T-helper 17 cell (primary cell): ENCODE results near the gene CDH4. TPM values are rescaled to one million over a fixed set of nuclear protein-coding genes. Genes with fewer than 3 reads are reported as not detected.
"Not testable (repeated sequence)": the region's sequence is repeated elsewhere in the genome, so short reads cannot be mapped to it uniquely, and the experiment has no call there.

Experiments used
- ATAC-seq: fragments of 150-1000 bp; cut with Tn5 transposase; 2 replicates; pipeline ENCODE4 v1.10.0; 2021; ENCODE audit warnings: mild to moderate bottlenecking, moderate library complexity
- DNase-seq, 3 donors: peaks; one replicate each; pipeline versions ENCODE4 v3.0.0 to v3.0.0-alpha.2; 2020 to 2021
- H3K9me3 ChIP-seq: one replicate; pipeline ENCODE4 v1.7.0; 2013; ENCODE audit warnings: low read length, mild to moderate bottlenecking; ENCODE audit not compliant: control insufficient read depth, poor library complexity, severe bottlenecking
- H3K27ac Mint-ChIP-seq: one replicate; pipeline ENCODE4 v1.8.0; 2022; ENCODE audit warnings: mild to moderate bottlenecking, moderate library complexity, mixed read lengths
- H3K27me3 Mint-ChIP-seq: one replicate; pipeline ENCODE4 v1.8.0; 2022; ENCODE audit warnings: mixed read lengths
- H3K36me3 Mint-ChIP-seq: one replicate; pipeline ENCODE4 v1.8.0; 2022; ENCODE audit warnings: low read depth, mixed read lengths
- H3K4me1 Mint-ChIP-seq: one replicate; pipeline ENCODE4 v1.8.0; 2022; ENCODE audit warnings: mild to moderate bottlenecking, mixed read lengths
- H3K4me3 Mint-ChIP-seq: one replicate; pipeline ENCODE4 v1.8.0; 2022; ENCODE audit warnings: mild to moderate bottlenecking, moderate library complexity, mixed read lengths
- total RNA-seq, 4 donors: library from RNA in 2 of 4; stranded (reverse) in 2 of 4; gene quantifications; one replicate each; pipeline ENCODE4 v1.2.3 and lab custom pipeline; 2022 to 2026

Gene CDH4
- total RNA-seq, 2 donors from 2014 or later, result 0.55 to 0.67 TPM

DNA sequence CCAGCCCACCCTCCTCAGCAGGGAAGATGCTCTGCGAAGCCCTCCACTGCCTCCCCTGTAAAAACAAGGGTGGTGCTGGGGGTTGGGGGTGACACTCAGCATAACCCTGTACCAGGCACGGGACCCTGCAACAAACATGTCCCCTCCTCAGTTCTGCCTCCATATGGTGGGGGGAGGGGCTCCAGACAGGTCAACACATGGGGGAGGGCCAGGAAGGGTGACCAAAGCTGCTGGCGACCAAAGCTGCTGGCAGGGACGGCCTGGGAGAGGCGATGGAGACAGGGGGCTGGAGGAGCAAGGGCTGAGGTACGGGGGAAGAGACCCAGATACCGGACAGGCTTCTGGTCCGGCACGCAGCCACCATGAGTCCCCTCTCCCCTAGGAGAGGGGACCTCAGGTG, 690.5 kb downstream of the CDH4 start:
- no peaks in the 10 kb centered on the region for H3K27me3 Mint-ChIP-seq
- no peaks in the 10 kb centered on the region for H3K36me3 Mint-ChIP-seq
- no peaks in the 10 kb centered on the region for H3K4me1 Mint-ChIP-seq
- DNase-seq (no peak), ATAC-seq (no peak)
- no peak overlapping the region for H3K27ac Mint-ChIP-seq
- no peaks in the 10 kb centered on the region for H3K9me3 ChIP-seq
- H3K4me3 Mint-ChIP-seq, result no peak overlapping the region

DNA sequence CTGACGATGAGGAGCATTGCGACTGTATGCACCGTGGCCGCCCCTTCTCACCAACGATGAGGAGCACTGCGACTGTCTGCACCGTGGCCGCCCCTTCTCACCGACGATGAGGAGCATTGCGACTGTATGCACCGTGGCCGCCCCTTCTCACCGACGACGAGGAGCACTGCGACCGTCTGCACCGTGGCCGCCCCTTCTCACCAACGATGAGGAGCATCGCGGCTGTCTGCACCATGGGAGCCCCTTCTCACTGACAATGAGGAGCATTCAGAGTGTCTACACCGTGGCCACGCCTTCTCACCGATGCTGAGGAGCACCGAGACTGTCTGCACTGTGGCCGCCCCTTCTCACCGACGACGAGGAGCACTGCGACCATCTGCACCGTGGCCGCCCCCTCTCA, 692.9 kb downstream of the CDH4 start:
- H3K27ac Mint-ChIP-seq, H3K9me3 ChIP-seq, H3K27me3 Mint-ChIP-seq, H3K4me1 Mint-ChIP-seq, ATAC-seq, H3K36me3 Mint-ChIP-seq, DNase-seq, H3K4me3 Mint-ChIP-seq: not testable (repeated sequence)

DNA sequence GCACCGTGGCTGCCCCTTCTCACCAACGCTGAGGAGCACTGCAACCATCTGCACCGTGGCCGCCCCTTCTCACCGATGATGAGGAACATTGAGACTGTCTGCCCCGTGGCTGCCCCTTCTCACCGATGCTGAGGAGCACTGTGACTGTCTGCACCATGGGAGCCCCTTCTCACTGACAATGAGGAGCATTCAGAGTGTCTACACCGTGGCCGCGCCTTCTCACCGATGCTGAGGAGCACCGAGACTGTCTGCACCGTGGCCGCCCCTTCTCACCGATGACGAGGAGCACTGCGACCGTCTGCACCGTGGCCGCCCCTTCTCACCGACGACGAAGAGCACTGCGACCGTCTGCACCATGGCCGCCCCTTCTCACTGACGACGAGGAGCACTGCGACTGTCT, 693.4 kb downstream of the CDH4 start:
- H3K27me3 Mint-ChIP-seq, H3K4me1 Mint-ChIP-seq, H3K9me3 ChIP-seq, H3K4me3 Mint-ChIP-seq, ATAC-seq, DNase-seq, H3K36me3 Mint-ChIP-seq, H3K27ac Mint-ChIP-seq: not testable (repeated sequence)

DNA sequence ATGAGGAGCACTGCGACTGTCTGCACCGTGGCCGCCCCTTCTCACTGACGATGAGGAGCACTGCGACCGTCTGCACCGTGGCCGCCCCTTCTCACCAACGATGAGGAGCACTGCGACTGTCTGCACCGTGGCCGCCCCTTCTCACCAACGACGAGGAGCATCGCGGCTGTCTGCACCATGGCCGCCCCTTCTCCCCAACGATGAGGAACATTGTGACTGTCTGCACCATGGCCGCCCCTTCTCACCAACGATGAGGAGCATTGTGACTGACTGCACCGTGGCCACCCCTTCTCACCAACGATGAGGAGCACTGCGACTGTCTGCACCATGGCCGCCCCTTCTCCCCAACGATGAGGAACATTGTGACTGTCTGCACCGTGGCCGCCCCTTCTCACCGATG, 696.0 kb downstream of the CDH4 start:
- not testable (repeated sequence) for DNase-seq, ATAC-seq, H3K9me3 ChIP-seq, H3K27me3 Mint-ChIP-seq, H3K36me3 Mint-ChIP-seq, H3K4me3 Mint-ChIP-seq, H3K27ac Mint-ChIP-seq, H3K4me1 Mint-ChIP-seq

DNA sequence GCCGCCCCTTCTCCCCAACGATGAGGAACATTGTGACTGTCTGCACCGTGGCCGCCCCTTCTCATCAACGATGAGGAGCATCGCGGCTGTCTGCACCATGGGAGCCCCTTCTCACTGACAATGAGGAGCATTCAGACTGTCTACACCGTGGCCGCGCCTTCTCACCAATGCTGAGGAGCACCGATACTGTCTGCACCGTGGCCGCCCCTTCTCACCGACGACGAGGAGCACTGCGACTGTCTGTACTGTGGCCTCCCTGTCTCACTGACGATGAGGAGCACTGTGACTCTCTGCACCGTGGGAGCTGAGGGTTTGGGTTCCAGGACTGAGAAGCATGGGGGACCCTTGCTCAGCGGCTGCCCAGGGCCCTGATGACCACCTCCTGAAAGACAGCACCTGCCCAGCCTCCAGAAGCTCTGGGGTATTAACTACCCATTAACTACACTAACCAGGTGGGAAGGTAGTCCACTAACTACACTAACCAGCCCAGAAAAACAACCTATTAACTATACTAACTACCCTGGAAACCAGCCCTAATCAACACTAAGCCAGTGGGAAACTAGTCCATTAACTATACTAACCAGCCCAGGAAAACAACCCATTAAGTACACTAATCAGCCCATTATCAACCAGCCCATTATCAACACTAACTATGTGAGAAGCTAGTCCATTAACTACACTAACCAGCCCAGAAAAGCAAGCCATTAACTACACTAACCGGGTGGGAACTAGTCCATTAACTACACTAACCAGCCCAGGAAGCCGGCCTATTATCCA, 696.7 kb downstream of the CDH4 start:
- peaks cover 2% of the 10 kb centered on the region for H3K4me1 Mint-ChIP-seq
- ATAC-seq, result no peak
- no peaks in the 10 kb centered on the region for H3K9me3 ChIP-seq
- H3K27ac Mint-ChIP-seq, result no peak overlapping the region
- no peaks in the 10 kb centered on the region for H3K36me3 Mint-ChIP-seq
- no peak overlapping the region for H3K4me3 Mint-ChIP-seq
- peaks cover 9% of the 10 kb centered on the region for H3K27me3 Mint-ChIP-seq
- DNase-seq, result no peak

DNA sequence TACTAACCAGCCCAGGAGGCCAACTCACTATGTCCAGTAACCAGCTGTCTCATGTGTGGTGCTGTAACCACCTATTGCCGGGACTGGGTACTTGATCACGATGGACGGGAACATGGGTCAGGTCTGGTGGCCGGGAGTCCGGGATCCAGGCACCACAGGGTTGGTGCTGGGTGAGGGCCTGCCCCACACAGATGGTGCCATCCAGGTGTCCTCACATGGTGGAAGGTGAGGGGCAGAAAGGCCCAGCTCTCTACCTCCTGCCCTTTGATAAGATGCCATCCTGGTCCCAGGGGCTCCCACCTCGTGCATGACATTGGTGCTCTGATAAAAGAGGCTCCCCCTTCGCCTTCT, 697.3 kb downstream of the CDH4 start:
- ATAC-seq, result no peak
- no peaks in the 10 kb centered on the region for H3K9me3 ChIP-seq
- peaks cover 9% of the 10 kb centered on the region for H3K27me3 Mint-ChIP-seq
- H3K4me1 Mint-ChIP-seq, result peaks cover 2% of the 10 kb centered on the region
- DNase-seq, result no peak
- no peak overlapping the region for H3K27ac Mint-ChIP-seq
- H3K36me3 Mint-ChIP-seq, result no peaks in the 10 kb centered on the region
- H3K4me3 Mint-ChIP-seq, result no peak overlapping the region

DNA sequence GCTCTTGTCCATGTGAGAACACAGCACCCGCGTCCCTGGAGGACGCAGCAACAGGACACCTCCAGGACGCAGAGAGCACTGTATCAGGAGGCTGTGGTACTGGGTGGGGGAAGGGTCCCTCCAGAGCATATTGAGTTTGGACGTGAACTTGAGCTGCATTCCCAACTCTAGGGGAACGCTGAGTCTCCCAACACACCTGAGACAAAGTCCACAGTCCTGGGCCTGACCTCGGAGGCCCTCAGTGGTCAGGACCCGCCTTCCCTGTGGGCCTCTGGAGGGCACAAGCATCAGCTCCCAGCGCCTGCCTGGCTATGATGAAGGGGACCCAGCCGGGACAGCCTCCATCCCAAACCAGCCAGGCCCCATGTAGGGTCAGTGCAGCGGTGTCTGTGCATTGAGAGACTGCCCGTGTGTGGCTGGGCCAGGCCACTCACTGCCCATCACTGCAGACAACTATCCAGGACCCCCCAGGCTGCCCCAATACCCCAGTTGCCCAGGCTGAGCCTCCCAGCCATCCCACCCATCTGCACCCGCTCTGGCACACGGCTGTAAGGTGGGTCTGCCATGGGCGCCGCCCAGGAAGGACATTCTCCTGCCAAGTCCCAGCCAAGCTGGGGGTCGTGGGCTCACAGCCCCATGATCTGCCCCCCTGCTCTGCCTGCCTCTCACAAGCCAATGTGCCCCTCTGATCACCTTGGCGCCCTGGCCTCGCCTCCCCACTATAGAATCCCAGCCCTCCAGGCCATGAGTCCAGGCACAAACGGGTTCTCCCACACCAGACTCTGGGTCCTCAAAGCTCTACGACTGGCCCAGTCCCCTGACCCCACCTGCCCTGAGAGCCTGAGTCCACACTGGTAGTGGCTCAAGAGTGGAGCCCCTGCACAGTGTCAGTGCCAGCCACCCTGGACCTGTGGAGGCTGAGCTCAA, 697.9 kb downstream of the CDH4 start:
- H3K27ac Mint-ChIP-seq, result no peak overlapping the region
- no peak overlapping the region for H3K4me3 Mint-ChIP-seq
- DNase-seq, result no peak
- no peaks in the 10 kb centered on the region for H3K9me3 ChIP-seq
- no peak for ATAC-seq
- peaks cover 16% of the 10 kb centered on the region for H3K27me3 Mint-ChIP-seq
- H3K36me3 Mint-ChIP-seq, result peaks cover 3% of the 10 kb centered on the region
- H3K4me1 Mint-ChIP-seq, result peaks cover 2% of the 10 kb centered on the region

DNA sequence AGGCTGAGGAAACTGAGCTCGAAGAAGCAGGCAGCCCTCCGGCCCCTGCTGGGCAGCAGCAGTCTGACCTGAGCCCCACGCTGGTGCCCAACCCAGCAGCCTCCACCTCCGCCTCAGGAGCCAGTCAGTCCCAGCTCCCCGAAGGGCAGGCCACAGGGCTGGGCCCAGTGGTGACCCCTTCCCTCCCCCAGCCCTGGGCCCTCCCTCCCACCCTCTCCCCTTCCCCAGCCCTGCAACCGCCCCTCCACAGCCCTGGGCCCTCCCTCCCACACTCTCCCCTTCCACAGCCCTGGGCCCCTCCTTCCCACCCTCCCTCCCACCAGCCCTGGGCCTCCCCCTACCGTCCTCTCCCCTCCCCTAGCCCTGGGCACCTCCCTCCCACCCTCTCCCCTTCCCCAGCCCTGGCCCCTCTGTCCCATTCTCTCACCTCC, 698.6 kb downstream of the CDH4 start:
- Mint-ChIP-seq H3K36me3 (peaks cover 3% of the 10 kb centered on the region), H3K4me3 (no peak overlapping the region), H3K27ac (no peak overlapping the region), H3K27me3 (peaks cover 23% of the 10 kb centered on the region), H3K4me1 (peaks cover 2% of the 10 kb centered on the region)
- DNase-seq, result no peak
- H3K9me3 ChIP-seq, result no peaks in the 10 kb centered on the region
- no peak for ATAC-seq

DNA sequence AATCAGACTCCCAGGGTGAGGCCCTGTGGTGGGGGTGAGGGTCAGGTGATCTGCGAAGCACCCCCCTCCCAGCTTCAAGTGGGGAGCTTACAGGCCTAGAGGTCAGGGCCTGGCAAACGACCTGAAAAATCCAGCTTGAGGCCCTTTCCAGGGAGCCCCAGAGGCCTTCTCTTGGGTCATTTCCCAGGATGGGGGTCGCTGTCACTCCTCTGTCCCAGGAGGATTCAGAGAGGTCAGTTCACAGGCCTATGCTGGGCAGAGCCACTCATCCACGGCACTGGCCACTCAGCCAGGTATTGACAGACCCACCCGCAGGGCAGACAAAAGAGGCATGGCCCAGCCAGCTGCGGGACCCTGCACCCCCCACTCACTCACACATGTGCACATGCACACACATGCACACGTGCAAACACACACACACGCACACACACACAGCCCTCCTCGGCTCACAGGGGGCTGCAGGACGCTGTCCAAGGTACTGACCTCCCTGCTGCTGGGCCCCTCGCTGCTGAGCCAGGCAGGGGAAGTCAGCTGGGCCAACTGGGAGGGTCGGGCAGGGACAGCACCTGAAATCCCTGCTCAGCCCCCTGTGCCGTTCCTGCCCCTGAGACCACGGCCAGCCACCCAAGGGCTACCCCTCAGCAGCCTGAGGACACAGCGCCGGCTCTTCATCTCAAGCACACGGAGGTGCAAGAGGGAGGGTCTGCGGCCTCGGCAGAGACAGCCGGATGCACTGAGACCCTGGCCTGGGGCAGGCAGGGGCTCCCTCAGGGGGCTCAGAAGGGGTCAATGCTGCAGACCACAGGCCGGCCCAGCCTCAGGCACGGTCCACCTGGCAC, 699.9 kb downstream of the CDH4 start:
- DNase-seq, result no peak
- no peaks in the 10 kb centered on the region for H3K9me3 ChIP-seq
- Mint-ChIP-seq H3K36me3 (peaks cover 3% of the 10 kb centered on the region), H3K27ac (no peak overlapping the region), H3K4me3 (no peak overlapping the region), H3K4me1 (peaks cover 5% of the 10 kb centered on the region), H3K27me3 (peaks cover 30% of the 10 kb centered on the region)
- no peak for ATAC-seq

DNA sequence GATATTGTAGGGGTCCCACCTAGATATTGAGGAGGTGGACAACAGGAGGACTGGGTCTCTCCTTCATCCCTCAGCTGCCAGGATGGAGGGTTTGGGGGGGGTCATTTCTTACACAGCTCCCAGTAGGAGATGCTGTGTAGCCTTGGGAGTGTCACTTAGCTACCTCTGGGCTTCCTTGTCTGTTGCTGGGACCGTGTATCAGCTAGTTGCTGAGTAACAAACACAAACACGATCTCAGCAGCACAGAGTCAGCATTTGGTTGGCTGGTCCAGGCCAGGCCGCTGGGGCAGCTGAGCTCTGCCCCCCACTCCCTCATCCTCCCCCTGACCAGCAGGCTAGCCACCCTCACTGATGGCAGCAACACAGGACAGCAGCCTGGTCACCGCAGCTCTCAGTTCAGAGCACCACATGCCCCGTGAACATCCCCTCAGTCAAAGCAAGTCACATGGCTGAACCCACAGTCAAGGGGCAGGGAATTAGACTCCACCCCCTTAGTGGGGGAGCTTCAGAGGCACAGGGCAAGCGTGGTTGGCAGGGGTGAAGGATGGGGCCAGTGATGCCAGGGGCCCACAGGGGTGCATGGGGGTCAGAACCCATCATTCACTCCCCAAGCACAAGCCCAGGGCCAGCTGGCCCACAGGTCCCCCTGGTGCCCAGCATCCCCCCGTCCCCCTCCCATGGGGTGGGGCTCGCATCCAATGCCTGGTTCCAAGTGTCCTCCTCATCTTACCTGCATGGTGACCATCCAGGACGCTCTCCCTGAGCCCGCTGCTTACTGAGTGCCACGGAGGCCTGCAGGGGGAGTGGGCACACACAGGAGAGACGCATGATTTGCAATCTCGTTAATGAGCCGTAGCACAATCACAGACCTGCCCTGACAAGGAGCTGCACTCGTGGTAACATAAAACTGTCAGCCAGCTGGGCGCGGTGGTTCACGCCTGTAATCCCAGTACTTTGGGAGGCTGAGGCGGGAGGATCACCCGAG, 701.3 kb downstream of the CDH4 start:
- DNase-seq (no peak), ATAC-seq (no peak)
- no peak overlapping the region for H3K27ac Mint-ChIP-seq

DNA sequence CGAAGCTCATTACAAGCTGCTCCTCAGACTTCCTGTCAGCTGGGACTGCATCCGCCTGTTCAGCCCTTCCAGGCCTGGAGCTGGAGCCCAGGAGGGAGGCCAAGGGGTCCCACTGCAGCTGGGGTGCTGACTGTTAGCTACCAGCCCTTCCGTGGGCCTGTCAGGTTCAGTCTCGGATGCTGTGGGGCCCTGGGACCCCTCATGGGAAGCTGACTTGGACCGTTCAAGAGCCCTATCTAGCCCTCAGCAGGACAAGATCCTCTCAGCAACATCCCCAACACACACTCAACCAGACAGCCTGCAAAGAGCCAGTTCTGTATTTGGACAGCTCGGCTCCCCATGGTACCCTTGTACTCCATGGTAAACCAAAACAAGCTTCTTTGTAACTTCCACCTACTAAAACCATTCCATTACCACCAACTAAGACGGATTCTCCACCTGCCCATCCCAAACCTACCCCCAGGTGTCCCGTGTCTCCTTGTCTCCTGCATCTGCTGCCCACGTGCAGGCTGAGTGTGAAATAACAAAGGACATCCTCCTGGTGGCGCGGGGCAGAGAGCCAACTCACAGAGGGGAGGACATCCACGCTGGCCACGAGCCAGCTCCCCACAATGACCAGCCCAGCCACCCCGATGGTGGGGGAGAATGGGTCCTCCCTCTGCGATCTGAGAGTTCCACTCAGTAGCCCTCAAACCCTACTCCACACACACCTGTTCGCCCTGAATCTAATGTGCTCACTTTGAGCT, 702.4 kb downstream of the CDH4 start:
- Mint-ChIP-seq H3K4me3 (no peak overlapping the region), H3K27ac (peak overlapping the region; percentile 3), H3K36me3 (peaks cover 3% of the 10 kb centered on the region), H3K4me1 (peaks cover 7% of the 10 kb centered on the region), H3K27me3 (peaks cover 35% of the 10 kb centered on the region)
- no peaks in the 10 kb centered on the region for H3K9me3 ChIP-seq
- no peak for DNase-seq
- ATAC-seq, result no peak

More for the DNA sequence above, 701.3 kb downstream of the CDH4 start:
- Mint-ChIP-seq H3K36me3 (peaks cover 3% of the 10 kb centered on the region), H3K4me3 (no peak overlapping the region), H3K27me3 (peaks cover 35% of the 10 kb centered on the region), H3K4me1 (peaks cover 7% of the 10 kb centered on the region)
- H3K9me3 ChIP-seq, result no peaks in the 10 kb centered on the region
